HL-60 (cell line): ENCODE results near the gene DHX36.

Experiments
- DNase-seq, 2 experiments: peaks; one replicate each; pipeline ENCODE4 v3.0.0-alpha.2; 2010 to 2020; ENCODE audit warnings: low read depth in 1 of 2, low spot score in 1 of 2
- H3K27ac ChIP-seq: fragments of 250-450 bp; sonication (Bioruptor Pico); replicated peaks from 2 replicates; pipeline ENCODE4 v1.5.1; 2020; ENCODE audit warnings: mild to moderate bottlenecking, moderate library complexity
- H3K27me3 ChIP-seq: fragments of 250-450 bp; sonication (Bioruptor Pico); 2 replicates; pipeline ENCODE4 v1.5.1; 2021; ENCODE audit warnings: mild to moderate bottlenecking, moderate library complexity; ENCODE audit not compliant: insufficient read depth, poor library complexity, severe bottlenecking
- H3K4me3 ChIP-seq: replicated peaks from 2 replicates; pipeline ENCODE4 v1.5.1; 2011; ENCODE audit warnings: mild to moderate bottlenecking, control low read depth, low read length; ENCODE audit not compliant: insufficient read depth
- CTCF ChIP-seq: IDR thresholded peaks from one replicate; pipeline ENCODE4 v1.5.1; 2011; ENCODE audit warnings: low read length, control low read depth, inconsistent platforms; ENCODE audit not compliant: insufficient read depth
- GABPA ChIP-seq: IDR thresholded peaks from 2 replicates; pipeline ENCODE4 v1.6.1; 2012; ENCODE audit warnings: low read depth
- POLR2AphosphoS5 ChIP-seq: IDR thresholded peaks from 2 replicates; pipeline ENCODE4 v1.6.1; 2012; ENCODE audit warnings: low read depth
- REST ChIP-seq: IDR thresholded peaks from 2 replicates; pipeline ENCODE4 v1.6.1; 2012; ENCODE audit warnings: low read depth; ENCODE audit not compliant: insufficient replicate concordance
- SPI1 ChIP-seq: IDR thresholded peaks from 2 replicates; pipeline ENCODE4 v1.6.1; 2012; ENCODE audit warnings: low read depth, mild to moderate bottlenecking, borderline replicate concordance

DHX36 gene

GRCh38 chr3:154229217-154229590, 95.1 kb downstream of the DHX36 start:
- no peak for TF ChIP-seq SPI1
- no peak for TF ChIP-seq POLR2AphosphoS5
- TF ChIP-seq CTCF, result no peak
- TF ChIP-seq GABPA, result no peak
- no peak for TF ChIP-seq REST
- H3K27ac ChIP-seq, result no peak overlapping the region
- no peaks in the 10 kb centered on the region for H3K27me3 ChIP-seq
- no peak for DNase-seq
- no peak overlapping the region for H3K4me3 ChIP-seq

GRCh38 chr3:154228561-154229216, 95.6 kb downstream of the DHX36 start:
- TF ChIP-seq GABPA (no peak), SPI1 (no peak), CTCF (no peak)
- Histone ChIP-seq H3K4me3 (no peak overlapping the region), H3K27me3 (no peaks in the 10 kb centered on the region), H3K27ac (no peak overlapping the region)
- DNase-seq, result no peak

DNA sequence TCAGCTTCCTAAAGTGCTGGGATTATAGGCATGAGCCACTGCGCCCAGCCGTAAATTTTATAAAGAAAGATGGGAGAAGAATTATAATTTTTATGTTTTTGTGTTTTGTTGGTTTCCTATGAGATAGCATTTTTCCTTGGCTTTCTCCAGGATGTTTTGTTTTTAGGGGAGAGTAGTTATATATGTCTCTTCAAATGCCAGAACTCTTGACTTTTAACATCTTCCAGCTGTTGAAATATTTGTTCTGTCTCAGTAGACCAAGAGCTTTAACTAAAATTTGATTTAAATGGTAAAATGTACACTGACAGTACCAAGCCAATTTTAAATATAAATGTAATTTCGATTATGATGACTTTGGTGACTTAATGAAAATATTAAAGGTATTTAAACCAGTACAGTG, 96.8 kb downstream of the DHX36 start:
- Histone ChIP-seq H3K27me3 (no peaks in the 10 kb centered on the region), H3K27ac (no peak overlapping the region), H3K4me3 (no peak overlapping the region)
- TF ChIP-seq REST (no peak), GABPA (no peak), POLR2AphosphoS5 (no peak), SPI1 (no peak), CTCF (no peak)
- DNase-seq, result no peak

- H3K27me3 ChIP-seq, result no peaks in the 10 kb centered on the region
- no peak overlapping the region for H3K27ac ChIP-seq
- no peak for DNase-seq
- H3K4me3 ChIP-seq, result no peak overlapping the region
- no peak for TF ChIP-seq REST
- TF ChIP-seq GABPA, result no peak
- TF ChIP-seq CTCF, result no peak
- TF ChIP-seq SPI1, result no peak
- no peak for TF ChIP-seq POLR2AphosphoS5
Observed at GRCh38 chr3:154225536-154225935, 98.8 kb downstream of the DHX36 start.
